GM12878 (cell line): Measurements from ENCODE around the gene CTRB1. TPM values are rescaled to one million over a fixed set of nuclear protein-coding genes. Genes with fewer than 3 reads are reported as not detected.

Experiments used
- ATAC-seq: fragments of 200-7000 bp; cut with Tn5 transposase; 3 replicates; pipeline ENCODE4 v1.9.1; 2020; ENCODE audit warnings: mild to moderate bottlenecking, moderate library complexity
- BruUV-seq: library from RNA; stranded (reverse); fragments of 400-500 nt; replicated peaks from 2 replicates; lab custom pipeline; 2021; lab: Mats Ljungman, UMichigan
- CTCF ChIA-PET: fragments of 300-600 bp; sonication (Branson Sonifier 250); formaldehyde crosslinking; extraction: SDS; loops from one replicate; lab custom pipeline; 2021; ENCODE audit warnings: inconsistent platforms; lab: Yijun Ruan, JAX
- POLR2A ChIA-PET: fragments of 350-600 bp; formaldehyde crosslinking; extraction: SDS; loops from one replicate; lab custom pipeline; 2021; ENCODE audit warnings: inconsistent platforms; lab: Charles Lee
- RAD21 ChIA-PET: fragments of 300-600 bp; sonication (Branson Sonifier 250); formaldehyde crosslinking; loops from one replicate; lab custom pipeline; 2023; ENCODE audit warnings: antibody characterized with exemption; ENCODE audit not compliant: unreplicated experiment; lab: Charles Lee
- SMC1A ChIA-PET: fragments of 300-600 bp; sonication (Branson Sonifier 250); formaldehyde crosslinking; loops from one replicate; lab custom pipeline; 2023; ENCODE audit not compliant: unreplicated experiment, uncharacterized antibody; lab: Charles Lee
- DNase-seq: peaks from one replicate; pipeline ENCODE4 v3.0.0-alpha.2; 2011; ENCODE audit warnings: low read depth, low spot score
- FAIRE-seq: peaks from 3 replicates; lab custom pipeline; 2011; peaks lifted over from hg19 to GRCh38; lab: Jason Lieb, UNC
- H2AFZ ChIP-seq: 2 replicates; pipeline ENCODE4 v1.6.0; 2011; ENCODE audit warnings: low read depth, low read length, control low read depth; ENCODE audit not compliant: control insufficient read depth
- H3K27ac ChIP-seq: 2 replicates; pipeline ENCODE4 v1.5.1; 2011; ENCODE audit warnings: control low read depth; ENCODE audit not compliant: control insufficient read depth, insufficient read depth
- H3K27me3 ChIP-seq, 2 experiments: replicated peaks in 1 of 2; 2 replicates each; pipeline versions ENCODE4 v1.6.0 to v1.6.1; 2011; ENCODE audit warnings: low read length in 1 of 2; ENCODE audit not compliant: control insufficient read depth in 2 of 2, insufficient read depth in 2 of 2
- H3K36me3 ChIP-seq, 2 experiments: 2 replicates each; pipeline ENCODE4 v1.5.1; 2011; ENCODE audit warnings: low read length in 1 of 2; ENCODE audit not compliant: control insufficient read depth in 2 of 2, insufficient read depth in 2 of 2
- H3K4me1 ChIP-seq: 2 replicates; pipeline ENCODE4 v1.6.1; 2011; ENCODE audit warnings: mild to moderate bottlenecking, low read length, moderate library complexity, mixed read lengths; ENCODE audit not compliant: control insufficient read depth, insufficient read depth
- H3K4me2 ChIP-seq: 2 replicates; pipeline ENCODE4 v1.6.0; 2011; ENCODE audit warnings: control low read depth; ENCODE audit not compliant: control insufficient read depth, insufficient read depth
- H3K4me3 ChIP-seq: fragments of 200-600 bp; sonication (generic); 2 replicates; pipeline ENCODE4 v1.5.1; 2016
- H3K79me2 ChIP-seq: 2 replicates; pipeline ENCODE4 v1.6.0; 2011; ENCODE audit warnings: low read length; ENCODE audit not compliant: control insufficient read depth, insufficient read depth
- H3K9ac ChIP-seq: 2 replicates; pipeline ENCODE4 v1.8.0; 2011; ENCODE audit warnings: low read length, control low read depth, mixed read lengths; ENCODE audit not compliant: control insufficient read depth, insufficient read depth
- H3K9me3 ChIP-seq: replicated peaks from 3 replicates; pipeline ENCODE4 v1.5.1; 2011; ENCODE audit warnings: mild to moderate bottlenecking, low read length; ENCODE audit not compliant: control insufficient read depth, insufficient read depth
- H4K20me1 ChIP-seq: 2 replicates; pipeline ENCODE4 v1.6.0; 2011; ENCODE audit not compliant: control insufficient read depth, insufficient read depth
- CREM ChIP-seq: IDR thresholded peaks from 2 replicates; pipeline ENCODE4 v1.6.1; 2014; ENCODE audit warnings: antibody characterized with exemption, low read depth
- ESRRA ChIP-seq: IDR thresholded peaks from 2 replicates; pipeline ENCODE4 v1.6.1; 2012; ENCODE audit warnings: mild to moderate bottlenecking, low read length, improper control_type of control experiment
- RFX5 ChIP-seq: IDR thresholded peaks from 2 replicates; pipeline ENCODE4 v1.6.1; 2011; ENCODE audit warnings: low read depth, low read length, improper control_type of control experiment
- SRF ChIP-seq, 2 experiments: IDR thresholded peaks; 2 replicates each; pipeline ENCODE4 v1.6.1; 2011; ENCODE audit warnings: low read depth in 2 of 2, low read length in 2 of 2, mild to moderate bottlenecking in 1 of 2, moderate library complexity in 1 of 2
- SUPT20H ChIP-seq: IDR thresholded peaks from 2 replicates; pipeline ENCODE4 v1.6.1; 2011; ENCODE audit warnings: low read depth, mild to moderate bottlenecking, low read length, moderate library complexity, borderline replicate concordance; ENCODE audit not compliant: control insufficient read depth
- ZNF622 ChIP-seq: fragments of 450-650 bp; IDR thresholded peaks from 2 replicates; pipeline ENCODE4 v1.6.1; 2017; ENCODE audit warnings: mild to moderate bottlenecking, inconsistent platforms
- WGBS: methylation state at CpG from one replicate; pipeline ENCODE4 v1.1.6; 2016; ENCODE audit warnings: low lambda C conversion rate; ENCODE audit not compliant: insufficient replicate concordance, insufficient coverage; ENCODE audit errors: missing lambda C conversion rate; 5-methylcytosine and 5-hydroxymethylcytosine counted together
- in situ Hi-C: fragments of 300-500 bp; cut with MboI; formaldehyde crosslinking; loops from 9 replicates; pipeline ENCODE4 v1.14.3; 2018; ENCODE audit warnings: mixed read lengths
- intact Hi-C: fragments of 100-400 bp; cut with micrococcal nuclease; formaldehyde crosslinking; loops from one replicate; pipeline ENCODE4 v1.14.2; 2022; ENCODE audit not compliant: unreplicated experiment
- polyA plus RNA-seq, 11 experiments: library from polyadenylated mRNA; depleted of rRNA in 4 of 11; unstranded in 6 of 11; stranded (reverse) in 5 of 11; fragments of >200 nt; fragmentation: Nextera tagmentation in 4 of 11; fragmentation: Illumina TruSeq in 1 of 11; extraction: Ambion mirVana in 4 of 11; extraction: Trizol in 1 of 11; gene quantifications; 1 replicate in 1 of 11; 2 replicates in 10 of 11; pipeline versions ENCODE4 v1.2.1 to v1.2.3, GENCODE V29; 2011 to 2016; ENCODE audit warnings: inconsistent platforms in 2 of 11, missing spikeins in 2 of 11, low read depth in 1 of 11
- total RNA-seq, 4 experiments: library from RNA; depleted of rRNA in 3 of 4; stranded (reverse); fragments of >200 nt in 3 of 4; fragmentation: Illumina TruSeq in 1 of 4; extraction: Trizol in 1 of 4; gene quantifications; 2 replicates each; pipeline versions ENCODE4 v1.2.1 to v1.2.3, GENCODE V29; 2013 to 2021
- TF ChIP-seq, protein P1 (sequence below): fragments of 450-650 bp; conservative IDR thresholded peaks from 2 replicates; pipeline ENCODE4 v1.6.1; 2017; ENCODE audit warnings: mild to moderate bottlenecking, moderate library complexity
- TF ChIP-seq, protein P2 (sequence below): IDR thresholded peaks from 2 replicates; pipeline ENCODE4 v1.6.1; 2012; ENCODE audit warnings: low read depth, low read length, improper control_type of control experiment
- TF ChIP-seq, protein P3 (sequence below): fragments of 450-650 bp; IDR thresholded peaks from 2 replicates; pipeline ENCODE4 v1.6.1; 2017; ENCODE audit warnings: antibody characterized with exemption, mild to moderate bottlenecking, moderate library complexity

Gene CTRB1
- total and polyA plus RNA-seq, 10 of the 15 experiments (the other 5 are each of a cell fraction or from before 2014, with no cell fraction given): 0.28 to 4.4 TPM; not detected in 8

DNA sequence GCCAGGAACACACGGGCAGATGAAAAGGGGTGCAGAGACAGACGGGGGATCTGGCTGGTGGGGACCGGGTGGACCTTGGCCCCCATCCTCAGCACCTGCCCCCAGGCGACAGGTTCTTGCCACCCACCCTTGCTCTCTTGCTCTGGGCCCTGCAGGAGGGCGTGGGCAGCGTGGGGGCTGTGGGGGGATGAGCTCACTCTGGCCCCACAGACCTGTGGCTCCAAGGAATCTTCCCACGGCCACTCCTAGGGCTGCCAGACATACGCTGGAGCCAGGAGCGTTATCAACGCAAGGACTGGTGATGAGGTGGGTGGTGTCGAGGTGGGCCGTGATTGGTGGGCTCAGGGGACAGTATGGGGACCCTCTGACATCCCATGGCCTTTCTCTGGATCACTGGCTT, 6.3 kb downstream of the CTRB1 start:
- FAIRE-seq (no peak), DNase-seq (no peak), ATAC-seq (no peak)
- in situ Hi-C loops: no loop called here
- intact Hi-C loops: no loop called here
- ChIA-PET CTCF (interaction anchor here (1.4 kb wide), 1 partner anchor 9 kb away, joined by 6 read pairs; no protein-coding TSS in a partner anchor), RAD21 (no interaction called here), SMC1A (no interaction called here), POLR2A (no interaction called here)
- no peak for TF ChIP-seq RFX5
- TF ChIP-seq, protein P1, sequence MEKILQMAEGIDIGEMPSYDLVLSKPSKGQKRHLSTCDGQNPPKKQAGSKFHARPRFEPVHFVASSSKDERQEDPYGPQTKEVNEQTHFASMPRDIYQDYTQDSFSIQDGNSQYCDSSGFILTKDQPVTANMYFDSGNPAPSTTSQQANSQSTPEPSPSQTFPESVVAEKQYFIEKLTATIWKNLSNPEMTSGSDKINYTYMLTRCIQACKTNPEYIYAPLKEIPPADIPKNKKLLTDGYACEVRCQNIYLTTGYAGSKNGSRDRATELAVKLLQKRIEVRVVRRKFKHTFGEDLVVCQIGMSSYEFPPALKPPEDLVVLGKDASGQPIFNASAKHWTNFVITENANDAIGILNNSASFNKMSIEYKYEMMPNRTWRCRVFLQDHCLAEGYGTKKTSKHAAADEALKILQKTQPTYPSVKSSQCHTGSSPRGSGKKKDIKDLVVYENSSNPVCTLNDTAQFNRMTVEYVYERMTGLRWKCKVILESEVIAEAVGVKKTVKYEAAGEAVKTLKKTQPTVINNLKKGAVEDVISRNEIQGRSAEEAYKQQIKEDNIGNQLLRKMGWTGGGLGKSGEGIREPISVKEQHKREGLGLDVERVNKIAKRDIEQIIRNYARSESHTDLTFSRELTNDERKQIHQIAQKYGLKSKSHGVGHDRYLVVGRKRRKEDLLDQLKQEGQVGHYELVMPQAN: no peak
- TF ChIP-seq ZNF622: no peak
- TF ChIP-seq, protein P2, sequence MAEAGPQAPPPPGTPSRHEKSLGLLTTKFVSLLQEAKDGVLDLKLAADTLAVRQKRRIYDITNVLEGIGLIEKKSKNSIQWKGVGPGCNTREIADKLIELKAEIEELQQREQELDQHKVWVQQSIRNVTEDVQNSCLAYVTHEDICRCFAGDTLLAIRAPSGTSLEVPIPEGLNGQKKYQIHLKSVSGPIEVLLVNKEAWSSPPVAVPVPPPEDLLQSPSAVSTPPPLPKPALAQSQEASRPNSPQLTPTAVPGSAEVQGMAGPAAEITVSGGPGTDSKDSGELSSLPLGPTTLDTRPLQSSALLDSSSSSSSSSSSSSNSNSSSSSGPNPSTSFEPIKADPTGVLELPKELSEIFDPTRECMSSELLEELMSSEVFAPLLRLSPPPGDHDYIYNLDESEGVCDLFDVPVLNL: no peak
- no peak for TF ChIP-seq SUPT20H
- TF ChIP-seq, protein P3, sequence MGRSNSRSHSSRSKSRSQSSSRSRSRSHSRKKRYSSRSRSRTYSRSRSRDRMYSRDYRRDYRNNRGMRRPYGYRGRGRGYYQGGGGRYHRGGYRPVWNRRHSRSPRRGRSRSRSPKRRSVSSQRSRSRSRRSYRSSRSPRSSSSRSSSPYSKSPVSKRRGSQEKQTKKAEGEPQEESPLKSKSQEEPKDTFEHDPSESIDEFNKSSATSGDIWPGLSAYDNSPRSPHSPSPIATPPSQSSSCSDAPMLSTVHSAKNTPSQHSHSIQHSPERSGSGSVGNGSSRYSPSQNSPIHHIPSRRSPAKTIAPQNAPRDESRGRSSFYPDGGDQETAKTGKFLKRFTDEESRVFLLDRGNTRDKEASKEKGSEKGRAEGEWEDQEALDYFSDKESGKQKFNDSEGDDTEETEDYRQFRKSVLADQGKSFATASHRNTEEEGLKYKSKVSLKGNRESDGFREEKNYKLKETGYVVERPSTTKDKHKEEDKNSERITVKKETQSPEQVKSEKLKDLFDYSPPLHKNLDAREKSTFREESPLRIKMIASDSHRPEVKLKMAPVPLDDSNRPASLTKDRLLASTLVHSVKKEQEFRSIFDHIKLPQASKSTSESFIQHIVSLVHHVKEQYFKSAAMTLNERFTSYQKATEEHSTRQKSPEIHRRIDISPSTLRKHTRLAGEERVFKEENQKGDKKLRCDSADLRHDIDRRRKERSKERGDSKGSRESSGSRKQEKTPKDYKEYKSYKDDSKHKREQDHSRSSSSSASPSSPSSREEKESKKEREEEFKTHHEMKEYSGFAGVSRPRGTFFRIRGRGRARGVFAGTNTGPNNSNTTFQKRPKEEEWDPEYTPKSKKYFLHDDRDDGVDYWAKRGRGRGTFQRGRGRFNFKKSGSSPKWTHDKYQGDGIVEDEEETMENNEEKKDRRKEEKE: no peak
- TF ChIP-seq CREM: no peak
- no peak for TF ChIP-seq ESRRA
- no peak for TF ChIP-seq SRF (IDR thresholded peaks at IDR 0.05; ENCODE audit: low read depth in 2 of 2, low read length in 2 of 2)
- Histone ChIP-seq H3K4me3 (no peak overlapping the region), H3K27ac (no peak overlapping the region), H3K9ac (no peak overlapping the region), H2AFZ (no peak overlapping the region), H3K4me2 (no peak overlapping the region), H3K9me3 (no peaks in the 10 kb centered on the region), H3K79me2 (no peaks in the 10 kb centered on the region), H3K36me3 (no peaks in the 10 kb centered on the region), H3K4me1 (no peaks in the 10 kb centered on the region), H3K27me3 (no peaks in the 10 kb centered on the region), H4K20me1 (no peaks in the 10 kb centered on the region)
- WGBS: 42% methylated on average over 12 of the region's 12 CpGs
- no TSS peak for BruUV-seq
